K562 (cell line): ENCODE data around the gene KCNB1. TPM values are rescaled to one million over a fixed set of nuclear protein-coding genes. Genes with fewer than 3 reads are reported as not detected.
A peak's percentile ranks its signal among the peaks of the same experiment; 100 is the strongest.

Experiments used
- ATAC-seq: fragments of 200-7000 bp; cut with Tn5 transposase; 3 replicates; pipeline ENCODE4 v1.9.1; 2020; ENCODE audit warnings: moderate library complexity
- BruUV-seq: library from RNA; stranded (reverse); fragments of 400-500 nt; replicated peaks from 2 replicates; lab custom pipeline; 2021; lab: Mats Ljungman, UMichigan
- CTCF ChIA-PET: fragments of 300-600 bp; formaldehyde crosslinking; extraction: SDS; loops from one replicate; lab custom pipeline; 2021; ENCODE audit warnings: low intra/inter-chr PET ratio; lab: Yijun Ruan, JAX
- POLR2A ChIA-PET: fragments of 300-600, 350-650 bp; sonication (Branson Sonifier 250); formaldehyde crosslinking; extraction: SDS; loops from one replicate; lab custom pipeline; 2021; ENCODE audit warnings: antibody characterized with exemption, inconsistent platforms; lab: Yijun Ruan, JAX
- DNase-seq, 4 experiments: peaks; one replicate each; pipeline versions ENCODE4 v3.0.0 to v3.0.0-alpha.2; 2011 to 2018; ENCODE audit warnings: low spot score in 3 of 4, mixed read lengths in 3 of 4; ENCODE audit errors: extremely low read depth in 1 of 4
- FAIRE-seq: peaks from 2 replicates; lab custom pipeline; 2011; peaks lifted over from hg19 to GRCh38; lab: Jason Lieb, UNC
- H2AFZ ChIP-seq: 2 replicates; pipeline ENCODE4 v1.6.0; 2011; ENCODE audit warnings: low read depth, low read length, control low read depth, inconsistent platforms
- H3K27ac ChIP-seq: fragments of 200-600 bp; 3 replicates; pipeline ENCODE4 v1.8.0; 2011; ENCODE audit warnings: low read depth, mild to moderate bottlenecking, control low read depth, inconsistent platforms, low read length, moderate library complexity, mixed read lengths; ENCODE audit errors: extremely low read depth
- H3K27me3 ChIP-seq, 2 experiments: fragments of 300-600 bp in 1 of 2; 2 replicates in 1 of 2; 3 replicates in 1 of 2; pipeline versions ENCODE4 v1.6.0 to v1.8.0; 2011; ENCODE audit warnings: inconsistent platforms in 2 of 2, low read length in 2 of 2, mild to moderate bottlenecking in 1 of 2, mixed read lengths in 1 of 2, moderate library complexity in 1 of 2; ENCODE audit not compliant: control insufficient read depth in 2 of 2, insufficient read depth in 2 of 2
- H3K36me3 ChIP-seq: fragments of 300-600 bp; 3 replicates; pipeline ENCODE4 v1.8.0; 2011; ENCODE audit warnings: mild to moderate bottlenecking, low read length, inconsistent platforms; ENCODE audit not compliant: control insufficient read depth, insufficient read depth
- H3K4me1 ChIP-seq, 2 experiments: fragments of 200-600 bp in 1 of 2; replicated peaks in 1 of 2; 2 replicates in 1 of 2; 3 replicates in 1 of 2; pipeline versions ENCODE4 v1.5.1 to v1.8.0; 2011; ENCODE audit warnings: inconsistent platforms in 2 of 2, low read length in 2 of 2, mild to moderate bottlenecking in 1 of 2, mixed read lengths in 1 of 2, moderate library complexity in 1 of 2; ENCODE audit not compliant: control insufficient read depth in 2 of 2, insufficient read depth in 2 of 2
- H3K4me2 ChIP-seq: 2 replicates; pipeline ENCODE4 v1.6.1; 2011; ENCODE audit warnings: low read length, control low read depth, inconsistent platforms, mixed read lengths; ENCODE audit not compliant: insufficient read depth
- H3K4me3 ChIP-seq: fragments of 200-600 bp; sonication (generic), shearing (Covaris generic); 2 replicates; pipeline ENCODE4 v1.5.1; 2016; ENCODE audit warnings: control low read depth, inconsistent platforms
- H3K79me2 ChIP-seq: fragments of 200-600 bp; 3 replicates; pipeline ENCODE4 v1.8.0; 2011; ENCODE audit warnings: low read length, inconsistent platforms; ENCODE audit not compliant: control insufficient read depth, insufficient read depth
- H3K9ac ChIP-seq, 2 experiments: 2 replicates each; pipeline versions ENCODE4 v1.6.0 to v1.6.1; 2011; ENCODE audit warnings: low read depth in 2 of 2, low read length in 2 of 2, control low read depth in 1 of 2, inconsistent platforms in 1 of 2, mild to moderate bottlenecking in 1 of 2, mixed read lengths in 1 of 2; ENCODE audit not compliant: insufficient read depth in 1 of 2
- H3K9me1 ChIP-seq: one replicate; pipeline ENCODE4 v1.6.0; 2011; ENCODE audit warnings: inconsistent platforms, mild to moderate bottlenecking, low read length, moderate library complexity; ENCODE audit not compliant: control insufficient read depth, insufficient read depth
- H3K9me3 ChIP-seq: replicated peaks from 2 replicates; pipeline ENCODE4 v1.5.1; 2011; ENCODE audit warnings: low read depth, low read length, inconsistent platforms; ENCODE audit not compliant: control insufficient read depth, insufficient read depth
- H4K20me1 ChIP-seq: replicated peaks from 2 replicates; pipeline ENCODE4 v1.6.1; 2011; ENCODE audit warnings: low read length, inconsistent platforms, mixed read lengths; ENCODE audit not compliant: control insufficient read depth, insufficient read depth
- POLR3A ChIP-seq: IDR thresholded peaks from 2 replicates; pipeline ENCODE4 v1.6.1; 2011; ENCODE audit warnings: borderline replicate concordance, mild to moderate bottlenecking, moderate library complexity; ENCODE audit not compliant: insufficient read length, insufficient read depth; ENCODE audit errors: extremely low read depth
- ZSCAN29 ChIP-seq: fragments of 450-650 bp; IDR thresholded peaks from 2 replicates; pipeline ENCODE4 v1.6.1; 2017
- WGBS: fragments of 100-300 bp; shearing (Covaris generic); methylation state at CpG from one replicate; pipeline ENCODE4 v1.1.6; 2016; ENCODE audit warnings: low coverage, mixed read lengths; ENCODE audit not compliant: insufficient coverage; ENCODE audit errors: missing lambda C conversion rate; 5-methylcytosine and 5-hydroxymethylcytosine counted together
- in situ Hi-C: fragments of 300-500 bp; cut with MboI; formaldehyde crosslinking; loops from 4 replicates; pipeline ENCODE4 v1.15.0; 2018; ENCODE audit warnings: inconsistent platforms, mixed read lengths
- intact Hi-C: fragments of 100-400 bp; cut with micrococcal nuclease; formaldehyde crosslinking; loops from 2 replicates; pipeline ENCODE4 v1.14.2; 2022
- polyA plus RNA-seq, 8 experiments: library from polyadenylated mRNA; depleted of rRNA in 4 of 8; stranded (reverse) in 5 of 8; unstranded in 3 of 8; fragments of >200 nt; fragmentation: Nextera tagmentation in 2 of 8; fragmentation: Illumina TruSeq in 1 of 8; extraction: Ambion mirVana in 2 of 8; extraction: Trizol in 1 of 8; gene quantifications; 2 replicates each; pipeline versions ENCODE4 v1.2.1 to v1.2.3, GENCODE V29; 2011 to 2014; ENCODE audit warnings: inconsistent platforms in 1 of 8, missing spikeins in 1 of 8
- total RNA-seq, 7 experiments: library from RNA; depleted of rRNA in 6 of 7; stranded (reverse); fragments of >200 nt in 6 of 7; fragmentation: Illumina TruSeq in 2 of 7; extraction: Trizol in 2 of 7; gene quantifications; 2 replicates each; pipeline versions ENCODE4 v1.2.1 to v1.2.3, GENCODE V29; 2011 to 2021; ENCODE audit warnings: low replicate concordance in 1 of 7
- TF ChIP-seq, protein P1 (sequence below), 2 experiments: fragments of 450-650 bp in 1 of 2; sonication (generic) in 1 of 2; formaldehyde crosslinking in 1 of 2; IDR thresholded peaks; 2 replicates each; pipeline versions ENCODE4 v1.7.1 to v1.9.0; 2016 to 2022; ENCODE audit warnings: inconsistent platforms in 1 of 2, mild to moderate bottlenecking in 1 of 2, missing genetic modification reagents in 1 of 2
- TF ChIP-seq, protein P2 (sequence below): sonication (generic); formaldehyde crosslinking; IDR thresholded peaks from 2 replicates; pipeline ENCODE4 v1.8.1; 2023; ENCODE audit warnings: mild to moderate bottlenecking, missing genetic modification reagents, moderate library complexity

Gene KCNB1
- total and polyA plus RNA-seq, 9 of the 15 experiments (the other 6 are each of a cell fraction or from before 2014, with no cell fraction given) = 0.01 to 0.06 TPM; not detected in 7

GRCh38 chr20:49375170-49375569 is 107.3 kb downstream of the KCNB1 start:
- Histone ChIP-seq H3K27ac (no peak overlapping the region), H3K4me3 (no peak overlapping the region), H4K20me1 (peaks cover 2% of the 10 kb centered on the region; the same call in 1 of the 2 replicates), H3K9ac (no peak overlapping the region), H3K4me1 (no peaks in the 10 kb centered on the region), H2AFZ (no peak overlapping the region), H3K36me3 (no peaks in the 10 kb centered on the region), H3K9me3 (no peaks in the 10 kb centered on the region), H3K9me1 (no peaks in the 10 kb centered on the region), H3K4me2 (no peak overlapping the region), H3K79me2 (no peaks in the 10 kb centered on the region), H3K27me3 (peaks cover 26 to 62% of the 10 kb centered on the region in 2 experiments; a peak in 4 of 5 replicates)
- BruUV-seq = no TSS peak
- 0% methylated on average over 3 of the region's 3 CpGs for WGBS
- TF ChIP-seq POLR3A (no peak), ZSCAN29 (no peak)
- TF ChIP-seq, protein P1, sequence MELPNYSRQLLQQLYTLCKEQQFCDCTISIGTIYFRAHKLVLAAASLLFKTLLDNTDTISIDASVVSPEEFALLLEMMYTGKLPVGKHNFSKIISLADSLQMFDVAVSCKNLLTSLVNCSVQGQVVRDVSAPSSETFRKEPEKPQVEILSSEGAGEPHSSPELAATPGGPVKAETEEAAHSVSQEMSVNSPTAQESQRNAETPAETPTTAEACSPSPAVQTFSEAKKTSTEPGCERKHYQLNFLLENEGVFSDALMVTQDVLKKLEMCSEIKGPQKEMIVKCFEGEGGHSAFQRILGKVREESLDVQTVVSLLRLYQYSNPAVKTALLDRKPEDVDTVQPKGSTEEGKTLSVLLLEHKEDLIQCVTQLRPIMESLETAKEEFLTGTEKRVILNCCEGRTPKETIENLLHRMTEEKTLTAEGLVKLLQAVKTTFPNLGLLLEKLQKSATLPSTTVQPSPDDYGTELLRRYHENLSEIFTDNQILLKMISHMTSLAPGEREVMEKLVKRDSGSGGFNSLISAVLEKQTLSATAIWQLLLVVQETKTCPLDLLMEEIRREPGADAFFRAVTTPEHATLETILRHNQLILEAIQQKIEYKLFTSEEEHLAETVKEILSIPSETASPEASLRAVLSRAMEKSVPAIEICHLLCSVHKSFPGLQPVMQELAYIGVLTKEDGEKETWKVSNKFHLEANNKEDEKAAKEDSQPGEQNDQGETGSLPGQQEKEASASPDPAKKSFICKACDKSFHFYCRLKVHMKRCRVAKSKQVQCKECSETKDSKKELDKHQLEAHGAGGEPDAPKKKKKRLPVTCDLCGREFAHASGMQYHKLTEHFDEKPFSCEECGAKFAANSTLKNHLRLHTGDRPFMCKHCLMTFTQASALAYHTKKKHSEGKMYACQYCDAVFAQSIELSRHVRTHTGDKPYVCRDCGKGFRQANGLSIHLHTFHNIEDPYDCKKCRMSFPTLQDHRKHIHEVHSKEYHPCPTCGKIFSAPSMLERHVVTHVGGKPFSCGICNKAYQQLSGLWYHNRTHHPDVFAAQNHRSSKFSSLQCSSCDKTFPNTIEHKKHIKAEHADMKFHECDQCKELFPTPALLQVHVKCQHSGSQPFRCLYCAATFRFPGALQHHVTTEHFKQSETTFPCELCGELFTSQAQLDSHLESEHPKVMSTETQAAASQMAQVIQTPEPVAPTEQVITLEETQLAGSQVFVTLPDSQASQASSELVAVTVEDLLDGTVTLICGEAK (IDR thresholded peaks at IDR 0.05) = peak; percentile 89
- TF ChIP-seq, protein P1 (CRISPR knock-in tag; IDR thresholded peaks at IDR 0.05) = peak; percentile 64
- TF ChIP-seq, protein P2, sequence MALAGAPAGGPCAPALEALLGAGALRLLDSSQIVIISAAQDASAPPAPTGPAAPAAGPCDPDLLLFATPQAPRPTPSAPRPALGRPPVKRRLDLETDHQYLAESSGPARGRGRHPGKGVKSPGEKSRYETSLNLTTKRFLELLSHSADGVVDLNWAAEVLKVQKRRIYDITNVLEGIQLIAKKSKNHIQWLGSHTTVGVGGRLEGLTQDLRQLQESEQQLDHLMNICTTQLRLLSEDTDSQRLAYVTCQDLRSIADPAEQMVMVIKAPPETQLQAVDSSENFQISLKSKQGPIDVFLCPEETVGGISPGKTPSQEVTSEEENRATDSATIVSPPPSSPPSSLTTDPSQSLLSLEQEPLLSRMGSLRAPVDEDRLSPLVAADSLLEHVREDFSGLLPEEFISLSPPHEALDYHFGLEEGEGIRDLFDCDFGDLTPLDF (CRISPR knock-in tag) = no peak
- ATAC-seq = no peak
- FAIRE-seq = no peak
- ChIA-PET POLR2A (interaction anchor here (1.3 to 1.9 kb wide), 2 partner anchors 10 kb away, joined by 4 to 5 read pairs; no protein-coding TSS in a partner anchor), CTCF (no interaction called here)
- DNase-seq = no peak
- intact Hi-C loops (no loop called here), in situ Hi-C loops (no loop called here)
